ENCODE data around the gene ELP1.

ELP1 gene

GRCh38 chr9:108980893-108981292 is 47.0 kb upstream of the ELP1 start:
- ChIA-PET CTCF (no interaction called here), POLR2A (no interaction called here)
- Histone ChIP-seq H3K4me3 (ENCODE audit: low read depth, low read length) (no peak overlapping the region), H3K27ac (ENCODE audit: extremely low read depth, low read depth, low read length) (no peak overlapping the region), H3K9me3 (ENCODE audit: control insufficient read depth, insufficient read depth, low read depth, low read length) (no peaks in the 10 kb centered on the region), H3K4me1 (ENCODE audit: control insufficient read depth, insufficient read depth, low read length) (no peaks in the 10 kb centered on the region), H3K36me3 (ENCODE audit: control insufficient read depth in 2 of 2, insufficient read depth in 1 of 2, low read length in 2 of 2) (peaks cover 9 to 48% of the 10 kb centered on the region in 2 experiments; a peak in 2 of 3 replicates)
- TF ChIP-seq ZNF488 (tag by site-specific recombination; IDR thresholded peaks at IDR 0.05) (no peak), ZNF16 (tag by site-specific recombination; IDR thresholded peaks at IDR 0.05; ENCODE audit: low read depth) (no peak), ZNF398 (tag by site-specific recombination; IDR thresholded peaks at IDR 0.05) (no peak), ZNF175 (tag by site-specific recombination; IDR thresholded peaks at IDR 0.05) (no peak), ZNF223 (tag by site-specific recombination; IDR thresholded peaks at IDR 0.05) (no peak), ZIC2 (tag by site-specific recombination; IDR thresholded peaks at IDR 0.05) (no peak), ZNF248 (tag by site-specific recombination; IDR thresholded peaks at IDR 0.05) (no peak), ZNF776 (tag by site-specific recombination; IDR thresholded peaks at IDR 0.05; ENCODE audit: borderline replicate concordance) (no peak), ZNF707 (tag by site-specific recombination; IDR thresholded peaks at IDR 0.05) (no peak), ZNF76 (tag by site-specific recombination; IDR thresholded peaks at IDR 0.05; ENCODE audit: borderline replicate concordance, low read depth) (no peak), GLIS1 (tag by site-specific recombination; IDR thresholded peaks at IDR 0.05) (no peak), ZSCAN23 (tag by site-specific recombination; IDR thresholded peaks at IDR 0.05) (no peak)
- TF ChIP-seq, protein P1, sequence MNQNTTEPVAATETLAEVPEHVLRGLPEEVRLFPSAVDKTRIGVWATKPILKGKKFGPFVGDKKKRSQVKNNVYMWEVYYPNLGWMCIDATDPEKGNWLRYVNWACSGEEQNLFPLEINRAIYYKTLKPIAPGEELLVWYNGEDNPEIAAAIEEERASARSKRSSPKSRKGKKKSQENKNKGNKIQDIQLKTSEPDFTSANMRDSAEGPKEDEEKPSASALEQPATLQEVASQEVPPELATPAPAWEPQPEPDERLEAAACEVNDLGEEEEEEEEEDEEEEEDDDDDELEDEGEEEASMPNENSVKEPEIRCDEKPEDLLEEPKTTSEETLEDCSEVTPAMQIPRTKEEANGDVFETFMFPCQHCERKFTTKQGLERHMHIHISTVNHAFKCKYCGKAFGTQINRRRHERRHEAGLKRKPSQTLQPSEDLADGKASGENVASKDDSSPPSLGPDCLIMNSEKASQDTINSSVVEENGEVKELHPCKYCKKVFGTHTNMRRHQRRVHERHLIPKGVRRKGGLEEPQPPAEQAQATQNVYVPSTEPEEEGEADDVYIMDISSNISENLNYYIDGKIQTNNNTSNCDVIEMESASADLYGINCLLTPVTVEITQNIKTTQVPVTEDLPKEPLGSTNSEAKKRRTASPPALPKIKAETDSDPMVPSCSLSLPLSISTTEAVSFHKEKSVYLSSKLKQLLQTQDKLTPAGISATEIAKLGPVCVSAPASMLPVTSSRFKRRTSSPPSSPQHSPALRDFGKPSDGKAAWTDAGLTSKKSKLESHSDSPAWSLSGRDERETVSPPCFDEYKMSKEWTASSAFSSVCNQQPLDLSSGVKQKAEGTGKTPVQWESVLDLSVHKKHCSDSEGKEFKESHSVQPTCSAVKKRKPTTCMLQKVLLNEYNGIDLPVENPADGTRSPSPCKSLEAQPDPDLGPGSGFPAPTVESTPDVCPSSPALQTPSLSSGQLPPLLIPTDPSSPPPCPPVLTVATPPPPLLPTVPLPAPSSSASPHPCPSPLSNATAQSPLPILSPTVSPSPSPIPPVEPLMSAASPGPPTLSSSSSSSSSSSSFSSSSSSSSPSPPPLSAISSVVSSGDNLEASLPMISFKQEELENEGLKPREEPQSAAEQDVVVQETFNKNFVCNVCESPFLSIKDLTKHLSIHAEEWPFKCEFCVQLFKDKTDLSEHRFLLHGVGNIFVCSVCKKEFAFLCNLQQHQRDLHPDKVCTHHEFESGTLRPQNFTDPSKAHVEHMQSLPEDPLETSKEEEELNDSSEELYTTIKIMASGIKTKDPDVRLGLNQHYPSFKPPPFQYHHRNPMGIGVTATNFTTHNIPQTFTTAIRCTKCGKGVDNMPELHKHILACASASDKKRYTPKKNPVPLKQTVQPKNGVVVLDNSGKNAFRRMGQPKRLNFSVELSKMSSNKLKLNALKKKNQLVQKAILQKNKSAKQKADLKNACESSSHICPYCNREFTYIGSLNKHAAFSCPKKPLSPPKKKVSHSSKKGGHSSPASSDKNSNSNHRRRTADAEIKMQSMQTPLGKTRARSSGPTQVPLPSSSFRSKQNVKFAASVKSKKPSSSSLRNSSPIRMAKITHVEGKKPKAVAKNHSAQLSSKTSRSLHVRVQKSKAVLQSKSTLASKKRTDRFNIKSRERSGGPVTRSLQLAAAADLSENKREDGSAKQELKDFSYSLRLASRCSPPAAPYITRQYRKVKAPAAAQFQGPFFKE (tag by site-specific recombination; IDR thresholded peaks at IDR 0.05; ENCODE audit: borderline replicate concordance): no peak

- Histone ChIP-seq H3K4me1 (ENCODE audit: control insufficient read depth, insufficient read depth, low read length) (no peaks in the 10 kb centered on the region), H3K36me3 (ENCODE audit: control insufficient read depth in 2 of 2, insufficient read depth in 1 of 2, low read length in 2 of 2) (peaks cover 9 to 56% of the 10 kb centered on the region in 2 experiments; a peak in 2 of 3 replicates), H3K9me3 (ENCODE audit: control insufficient read depth, insufficient read depth, low read depth, low read length) (no peaks in the 10 kb centered on the region), H3K27ac (ENCODE audit: extremely low read depth, low read depth, low read length) (no peak overlapping the region), H3K4me3 (ENCODE audit: low read depth, low read length) (no peak overlapping the region)
- CTCF ChIA-PET: interaction anchor here (0.9 to 1.4 kb wide), 2 partner anchors 24 to 25 kb away, joined by 3 read pairs; no protein-coding TSS in a partner anchor
- TF ChIP-seq KLF16 (tag by site-specific recombination; IDR thresholded peaks at IDR 0.05) (no peak), KLF1 (tag by site-specific recombination; IDR thresholded peaks at IDR 0.05) (no peak), ZNF324 (tag by site-specific recombination; IDR thresholded peaks at IDR 0.05) (no peak), ATF2 (tag by site-specific recombination; IDR thresholded peaks at IDR 0.05; ENCODE audit: low read depth) (no peak), ZNF501 (tag by site-specific recombination; IDR thresholded peaks at IDR 0.05) (no peak), ZSCAN16 (tag by site-specific recombination; IDR thresholded peaks at IDR 0.05) (no peak), ZNF585B (tag by site-specific recombination; IDR thresholded peaks at IDR 0.05) (no peak), ZNF354C (tag by site-specific recombination; IDR thresholded peaks at IDR 0.05; ENCODE audit: borderline replicate concordance, low read depth) (no peak), KLF8 (tag by site-specific recombination; IDR thresholded peaks at IDR 0.05) (no peak)
- TF ChIP-seq, protein P2, sequence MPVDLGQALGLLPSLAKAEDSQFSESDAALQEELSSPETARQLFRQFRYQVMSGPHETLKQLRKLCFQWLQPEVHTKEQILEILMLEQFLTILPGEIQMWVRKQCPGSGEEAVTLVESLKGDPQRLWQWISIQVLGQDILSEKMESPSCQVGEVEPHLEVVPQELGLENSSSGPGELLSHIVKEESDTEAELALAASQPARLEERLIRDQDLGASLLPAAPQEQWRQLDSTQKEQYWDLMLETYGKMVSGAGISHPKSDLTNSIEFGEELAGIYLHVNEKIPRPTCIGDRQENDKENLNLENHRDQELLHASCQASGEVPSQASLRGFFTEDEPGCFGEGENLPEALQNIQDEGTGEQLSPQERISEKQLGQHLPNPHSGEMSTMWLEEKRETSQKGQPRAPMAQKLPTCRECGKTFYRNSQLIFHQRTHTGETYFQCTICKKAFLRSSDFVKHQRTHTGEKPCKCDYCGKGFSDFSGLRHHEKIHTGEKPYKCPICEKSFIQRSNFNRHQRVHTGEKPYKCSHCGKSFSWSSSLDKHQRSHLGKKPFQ (tag by site-specific recombination; IDR thresholded peaks at IDR 0.05): no peak
- POLR2A ChIA-PET: no interaction called here
Measured at GRCh38 chr9:108978205-108978604, 44.3 kb upstream of the ELP1 start.

All from HEK293 (cell line).